Astrocyte (in vitro differentiated cells and primary cell): Measurements from ENCODE around the gene ZMYND11. TPM values are rescaled to one million over a fixed set of nuclear protein-coding genes. Genes with fewer than 3 reads are reported as not detected.
"Not testable (repeated sequence)": the region's sequence is repeated elsewhere in the genome, so short reads cannot be mapped to it uniquely, and the experiment has no call there.

ENCODE experiments used
- DNase-seq: peaks from one replicate; pipeline ENCODE4 v3.0.0-alpha.2; 2010; ENCODE audit warnings: low read depth
- FAIRE-seq: peaks from 2 replicates; lab custom pipeline; 2011; peaks lifted over from hg19 to GRCh38; lab: Jason Lieb, UNC
- H2AFZ ChIP-seq: 2 replicates; pipeline ENCODE4 v1.6.0; 2012; ENCODE audit warnings: low read depth, low read length, inconsistent platforms
- H3K27ac ChIP-seq: 2 replicates; pipeline ENCODE4 v1.5.1; 2011; ENCODE audit warnings: low read depth, low read length, inconsistent platforms
- H3K27me3 ChIP-seq: 2 replicates; pipeline ENCODE4 v1.6.0; 2011; ENCODE audit warnings: low read length, inconsistent platforms; ENCODE audit not compliant: insufficient read depth
- H3K36me3 ChIP-seq: 2 replicates; pipeline ENCODE4 v1.5.1; 2011; ENCODE audit warnings: low read length, inconsistent platforms; ENCODE audit not compliant: insufficient read depth
- H3K4me1 ChIP-seq: 2 replicates; pipeline ENCODE4 v1.5.1; 2011; ENCODE audit warnings: low read length, inconsistent platforms; ENCODE audit not compliant: insufficient read depth
- H3K4me2 ChIP-seq: 2 replicates; pipeline ENCODE4 v1.6.0; 2012; ENCODE audit warnings: low read length, inconsistent platforms
- H3K4me3 ChIP-seq: 2 replicates; pipeline ENCODE4 v1.5.1; 2011; ENCODE audit warnings: low read depth, mild to moderate bottlenecking, low read length, inconsistent platforms; ENCODE audit not compliant: insufficient read depth
- H3K79me2 ChIP-seq: 2 replicates; pipeline ENCODE4 v1.6.0; 2012; ENCODE audit warnings: mild to moderate bottlenecking, low read length, inconsistent platforms; ENCODE audit not compliant: insufficient read depth
- H3K9ac ChIP-seq: 2 replicates; pipeline ENCODE4 v1.6.0; 2012; ENCODE audit warnings: mild to moderate bottlenecking, low read length, inconsistent platforms
- H3K9me3 ChIP-seq: 2 replicates; pipeline ENCODE4 v1.5.1; 2012; ENCODE audit warnings: low read depth, mild to moderate bottlenecking, low read length, inconsistent platforms; ENCODE audit not compliant: insufficient read depth
- H4K20me1 ChIP-seq: 2 replicates; pipeline ENCODE4 v1.6.0; 2012; ENCODE audit warnings: low read length, inconsistent platforms; ENCODE audit not compliant: insufficient read depth
- H3K27ac Mint-ChIP-seq: one replicate; pipeline ENCODE4 v1.8.0; 2021; ENCODE audit warnings: mild to moderate bottlenecking, mixed read lengths; ENCODE audit not compliant: unreplicated experiment
- H3K27me3 Mint-ChIP-seq: one replicate; pipeline ENCODE4 v1.8.0; 2021; ENCODE audit warnings: low read depth, mixed read lengths; ENCODE audit not compliant: unreplicated experiment
- H3K36me3 Mint-ChIP-seq: one replicate; pipeline ENCODE4 v1.8.0; 2021; ENCODE audit warnings: low read depth, mixed read lengths; ENCODE audit not compliant: unreplicated experiment
- H3K4me1 Mint-ChIP-seq: one replicate; pipeline ENCODE4 v1.8.0; 2021; ENCODE audit warnings: low read depth, mixed read lengths; ENCODE audit not compliant: unreplicated experiment
- H3K4me3 Mint-ChIP-seq: one replicate; pipeline ENCODE4 v1.8.0; 2021; ENCODE audit warnings: mild to moderate bottlenecking, moderate library complexity, mixed read lengths; ENCODE audit not compliant: unreplicated experiment
- H3K9me3 Mint-ChIP-seq: one replicate; pipeline ENCODE4 v1.8.0; 2021; ENCODE audit warnings: mild to moderate bottlenecking, mixed read lengths; ENCODE audit not compliant: unreplicated experiment
- CTCF ChIP-seq: IDR thresholded peaks from 2 replicates; pipeline ENCODE4 v1.5.1; 2011; ENCODE audit warnings: low read depth, mild to moderate bottlenecking, inconsistent platforms, low read length, moderate library complexity; ENCODE audit not compliant: insufficient read depth
- EZH2 ChIP-seq: IDR thresholded peaks from 2 replicates; pipeline ENCODE4 v1.6.1; 2012; ENCODE audit warnings: mild to moderate bottlenecking, low read length, inconsistent platforms; ENCODE audit not compliant: insufficient read depth
- total RNA-seq: library from RNA; stranded (reverse); gene quantifications from 2 replicates; pipeline ENCODE4 v1.2.1, GENCODE V29; 2021

Gene ZMYND11
- total RNA-seq, 1 donor from 2014 or later = 37.9 TPM

DNA sequence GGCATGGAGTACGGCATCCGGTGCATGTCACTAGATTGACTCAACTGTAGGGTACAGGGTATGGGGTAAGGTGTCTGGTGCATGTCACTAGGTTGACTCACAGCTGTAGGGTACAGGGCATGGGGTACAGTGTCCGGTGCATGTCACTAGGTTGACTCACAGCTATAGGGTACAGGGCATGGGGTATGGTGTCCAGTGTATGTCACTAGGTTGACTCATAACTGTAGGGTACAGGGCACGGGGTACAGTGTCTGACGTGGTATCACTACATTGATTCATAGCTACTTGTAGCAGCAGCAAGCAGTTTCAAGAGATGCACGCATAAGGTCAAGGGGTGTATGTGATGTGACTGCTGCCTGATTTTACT lies 129.8 kb downstream of the ZMYND11 start:
- not testable (repeated sequence) for DNase-seq, H3K27ac Mint-ChIP-seq, H3K4me3 Mint-ChIP-seq, H3K27ac ChIP-seq, H3K9me3 ChIP-seq, H3K9ac ChIP-seq, H3K36me3 ChIP-seq, H2AFZ ChIP-seq, H3K27me3 Mint-ChIP-seq, H3K27me3 ChIP-seq, H3K4me3 ChIP-seq, H4K20me1 ChIP-seq, H3K4me1 Mint-ChIP-seq, H3K4me1 ChIP-seq, H3K79me2 ChIP-seq, FAIRE-seq, H3K4me2 ChIP-seq, H3K9me3 Mint-ChIP-seq
- H3K36me3 Mint-ChIP-seq = peaks cover 13% of the 10 kb centered on the region

GRCh38 chr10:265816-266588 lies 130.7 kb downstream of the ZMYND11 start:
- peaks cover 11% of the 10 kb centered on the region for H3K36me3 Mint-ChIP-seq
- not testable (repeated sequence) for H2AFZ ChIP-seq, H3K4me2 ChIP-seq, H3K27ac ChIP-seq, H3K9me3 ChIP-seq, H3K36me3 ChIP-seq, H3K9me3 Mint-ChIP-seq, DNase-seq, H3K27me3 ChIP-seq, H4K20me1 ChIP-seq, H3K4me1 Mint-ChIP-seq, H3K27me3 Mint-ChIP-seq, FAIRE-seq, H3K79me2 ChIP-seq, H3K4me1 ChIP-seq, H3K9ac ChIP-seq, H3K4me3 Mint-ChIP-seq, H3K4me3 ChIP-seq, H3K27ac Mint-ChIP-seq

DNA sequence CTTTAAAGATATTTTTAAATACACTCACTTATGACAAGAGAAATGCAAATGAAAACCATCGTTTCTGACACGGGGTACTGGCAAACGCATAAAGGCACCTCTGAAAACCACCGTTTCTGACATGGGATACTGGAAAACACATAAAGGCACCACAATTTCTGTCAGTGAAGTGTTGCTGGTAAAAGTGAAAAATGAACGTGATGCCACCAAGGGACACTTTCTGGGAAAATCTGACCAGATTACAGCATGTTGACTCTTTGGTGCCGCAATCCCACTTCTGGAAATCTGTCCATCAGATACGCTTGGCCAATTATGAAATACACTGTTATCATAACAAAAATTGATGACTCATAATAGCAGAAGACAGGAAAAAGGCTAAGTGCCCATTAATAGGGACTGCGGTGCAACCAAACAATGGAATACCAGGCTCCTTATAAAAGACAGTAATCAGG lies 131.7 kb downstream of the ZMYND11 start:
- H3K4me1 ChIP-seq = no peaks in the 10 kb centered on the region
- H3K9me3 ChIP-seq = no peaks in the 10 kb centered on the region
- H3K9ac ChIP-seq = no peak overlapping the region
- no peaks in the 10 kb centered on the region for H4K20me1 ChIP-seq
- H3K36me3 ChIP-seq = no peaks in the 10 kb centered on the region
- H3K4me3 ChIP-seq = no peak overlapping the region
- no peak overlapping the region for H3K4me2 ChIP-seq
- no peaks in the 10 kb centered on the region for H3K27me3 ChIP-seq
- H3K27ac Mint-ChIP-seq = no peak overlapping the region
- peaks cover 8% of the 10 kb centered on the region for H3K4me1 Mint-ChIP-seq
- peaks cover 7% of the 10 kb centered on the region for H3K36me3 Mint-ChIP-seq
- H3K9me3 Mint-ChIP-seq = no peaks in the 10 kb centered on the region
- FAIRE-seq (no peak), DNase-seq (peak; percentile 38)
- no peaks in the 10 kb centered on the region for H3K79me2 ChIP-seq
- H3K27ac ChIP-seq = no peak overlapping the region
- TF ChIP-seq CTCF = no peak
- no peak for TF ChIP-seq EZH2
- H3K4me3 Mint-ChIP-seq = no peak overlapping the region
- no peak overlapping the region for H2AFZ ChIP-seq
- H3K27me3 Mint-ChIP-seq = no peaks in the 10 kb centered on the region
